HG03575 (cell line): Measurements from ENCODE around the gene FLYWCH1.
"Not testable (repeated sequence)": the region's sequence is repeated elsewhere in the genome, so short reads cannot be mapped to it uniquely, and the experiment has no call there.

ENCODE experiments used
- ATAC-seq: cut with Tn5 transposase; IDR thresholded peaks from one replicate; pipeline ENCODE4 v1.9.1; 2021; ENCODE audit not compliant: unreplicated experiment, insufficient number of reproducible peaks, low FRiP score; ENCODE audit errors: extremely low read depth

The FLYWCH1 gene

DNA sequence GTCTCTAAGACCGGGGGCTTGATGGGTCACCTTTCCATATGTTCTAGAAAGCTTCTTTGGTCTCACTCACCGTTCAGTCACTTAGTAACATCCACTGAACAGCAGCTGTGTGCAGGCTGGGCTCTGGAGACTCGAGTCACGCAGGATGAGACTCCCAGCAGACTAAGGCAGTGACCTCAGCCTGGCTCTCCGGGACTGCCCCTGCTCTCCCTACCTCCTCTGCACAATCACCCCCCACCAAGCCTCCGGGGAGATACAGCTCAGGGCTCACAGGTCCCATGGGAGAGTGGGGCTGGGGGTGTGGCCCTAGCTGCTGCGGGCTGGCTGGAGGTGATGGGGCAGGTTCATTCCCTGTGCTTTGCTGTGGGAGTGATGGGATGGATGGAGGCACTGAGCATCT, 14.6 kb upstream of the FLYWCH1 start:
- ATAC-seq = no peak

GRCh38 chr16:2898831-2899563, 12.7 kb upstream of the FLYWCH1 start:
- no peak for ATAC-seq

DNA sequence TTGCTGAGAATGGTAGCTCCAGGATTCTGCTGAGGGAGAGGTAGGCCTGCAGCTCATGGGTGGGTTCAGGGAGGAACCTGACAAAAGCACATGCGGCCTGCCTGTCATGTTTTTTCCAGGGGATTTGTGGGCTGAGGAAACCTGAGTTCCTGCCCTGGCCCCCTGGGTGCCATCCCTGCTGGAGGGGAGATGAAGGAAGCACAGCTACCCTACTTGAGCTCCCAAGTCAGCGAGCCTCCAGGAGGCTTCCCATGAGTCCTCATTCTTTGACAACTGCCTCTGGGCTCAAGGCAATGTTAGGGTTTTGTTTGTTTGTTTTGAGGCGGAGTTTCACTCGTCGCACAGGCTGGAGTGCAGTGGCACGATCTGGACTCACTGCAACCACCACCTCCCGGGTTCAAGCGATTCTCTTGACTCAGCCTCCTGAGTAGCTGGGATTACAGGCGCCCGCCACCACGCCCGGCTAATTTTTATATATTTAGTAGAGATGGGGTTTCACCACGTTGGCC, 12.1 kb upstream of the FLYWCH1 start:
- no peak for ATAC-seq

GRCh38 chr16:2900526-2901075, 11.1 kb upstream of the FLYWCH1 start:
- ATAC-seq = no peak

- no peak for ATAC-seq
Observed at GRCh38 chr16:2902337-2903130, 9.2 kb upstream of the FLYWCH1 start.

DNA sequence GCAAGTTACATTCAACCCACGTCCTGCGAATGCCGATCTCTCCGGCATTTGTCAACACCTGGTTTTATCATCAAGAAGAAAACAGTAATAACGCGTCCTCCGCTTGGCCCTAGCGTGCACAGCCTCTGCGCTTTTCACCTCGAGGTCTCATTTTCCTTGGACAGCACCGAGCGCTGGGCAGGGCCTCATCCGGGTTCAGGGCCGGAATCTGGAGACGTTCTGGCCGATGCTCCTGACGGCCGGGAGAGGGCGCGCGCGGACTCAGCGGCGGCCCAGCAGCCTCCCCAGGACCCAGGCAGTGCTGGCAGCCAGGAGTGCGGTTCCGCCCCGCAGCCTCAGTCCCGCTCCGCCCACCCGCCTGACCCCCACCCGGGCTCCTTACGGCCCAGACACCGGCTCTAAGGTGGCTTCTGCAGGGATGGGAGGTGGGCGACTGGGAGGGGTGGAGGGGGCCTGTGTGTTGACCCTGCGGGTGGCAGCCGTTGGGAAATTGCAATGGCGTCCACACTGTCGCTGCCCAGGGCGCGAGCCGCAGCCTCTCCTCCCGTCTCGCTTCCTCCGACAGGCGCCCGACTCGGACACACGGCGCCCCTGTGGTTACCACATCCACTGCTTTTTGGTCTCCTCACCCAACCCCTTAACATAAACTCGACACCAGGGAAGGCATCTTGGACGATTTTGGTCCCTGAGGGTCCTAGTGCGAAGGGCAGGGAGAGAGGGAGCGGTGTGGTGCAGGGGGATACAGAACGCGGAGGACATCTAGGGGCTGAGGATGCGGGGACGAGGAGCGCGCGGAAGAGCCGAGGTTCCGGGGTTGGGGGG, 7.4 kb upstream of the FLYWCH1 start:
- no peak for ATAC-seq

GRCh38 chr16:2904922-2905240, 6.8 kb upstream of the FLYWCH1 start:
- ATAC-seq = no peak

GRCh38 chr16:2905241-2905987, 6.3 kb upstream of the FLYWCH1 start:
- no peak for ATAC-seq

GRCh38 chr16:2905988-2906387, 5.7 kb upstream of the FLYWCH1 start:
- no peak for ATAC-seq

GRCh38 chr16:2907084-2907753, 4.5 kb upstream of the FLYWCH1 start:
- not testable (repeated sequence) for ATAC-seq

GRCh38 chr16:2910441-2910969, 1.2 kb upstream of the FLYWCH1 start:
- ATAC-seq = no peak

GRCh38 chr16:2912330-2913199, 834 bp downstream of the FLYWCH1 start:
- no peak for ATAC-seq

DNA sequence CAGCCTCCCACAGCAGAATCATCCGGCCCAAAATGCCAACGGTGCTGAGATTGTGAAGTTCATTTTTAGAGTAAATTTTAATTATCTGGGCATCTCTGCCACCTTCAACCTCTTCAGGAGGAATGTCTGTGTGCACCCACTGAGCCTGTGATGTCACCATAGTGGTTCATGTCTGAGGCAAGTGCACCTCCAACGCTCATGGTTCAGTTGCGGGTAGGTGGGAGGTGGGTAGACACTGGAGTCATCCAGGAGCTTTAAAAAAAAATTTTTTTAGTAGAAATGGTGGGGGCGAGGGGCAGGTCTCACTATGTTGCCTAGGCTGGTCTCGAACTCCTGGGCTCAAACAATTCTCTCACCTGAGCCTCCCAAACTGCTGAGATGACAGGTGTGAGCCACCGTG, 1.9 kb downstream of the FLYWCH1 start:
- no peak for ATAC-seq

GRCh38 chr16:2914233-2914632, 2.5 kb downstream of the FLYWCH1 start:
- ATAC-seq = no peak

DNA sequence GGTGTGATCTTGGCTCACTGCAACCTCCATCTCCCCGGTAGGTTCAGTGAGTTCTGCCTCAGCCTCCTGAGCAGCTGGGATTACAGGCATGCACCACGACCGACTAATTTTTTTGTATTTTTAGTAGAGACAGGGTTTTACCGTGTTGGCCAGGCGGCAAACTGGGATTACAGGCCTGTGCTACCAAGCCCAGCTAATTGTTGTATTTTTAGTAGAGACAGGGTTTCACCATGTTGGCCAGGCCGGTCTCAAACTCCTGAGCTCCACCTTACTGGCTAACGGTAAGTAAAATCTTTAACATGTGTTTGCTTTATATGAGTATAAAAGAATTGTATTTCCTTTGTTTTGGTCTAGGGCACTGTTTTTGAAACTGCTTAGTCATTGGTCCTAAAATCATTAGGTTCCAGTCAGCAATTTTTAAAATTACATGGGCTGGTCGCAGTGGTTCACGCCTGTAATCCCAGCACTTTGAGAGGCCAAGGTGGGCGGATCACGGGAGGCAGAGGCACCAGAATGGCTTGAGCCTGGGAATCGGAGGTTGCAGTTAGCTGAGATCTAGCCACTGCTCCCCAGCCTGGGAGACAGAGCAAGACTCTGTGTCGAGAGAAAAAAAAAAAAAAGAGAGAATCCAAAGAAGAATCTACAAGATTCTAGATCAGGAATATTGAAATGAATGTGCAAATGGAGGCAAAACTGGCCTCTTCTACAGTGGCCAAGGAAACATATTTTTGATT, 3.6 kb downstream of the FLYWCH1 start:
- no peak for ATAC-seq

GRCh38 chr16:2919511-2920255, 8.0 kb downstream of the FLYWCH1 start:
- ATAC-seq = no peak
